Ovary (tissue), 9 donors: ENCODE data around the gene YY1. TPM values are rescaled to one million over a fixed set of nuclear protein-coding genes. Genes with fewer than 3 reads are reported as not detected.
"Not testable (repeated sequence)": the region's sequence is repeated elsewhere in the genome, so short reads cannot be mapped to it uniquely, and the experiment has no call there.

Experiments
- DNase-seq, 5 donors: peaks; one replicate each; pipeline ENCODE4 v3.0.0-alpha.2; 2019 to 2020
- H3K27ac ChIP-seq, 2 donors: fragments of 200-600 bp; one replicate each; pipeline versions ENCODE4 v1.5.1 to v1.8.0; 2019 to 2022
- H3K27me3 ChIP-seq: fragments of 200-600 bp; one replicate; pipeline ENCODE4 v1.8.0; 2022
- H3K36me3 ChIP-seq: fragments of 200-600 bp; sonication (generic); one replicate; pipeline ENCODE4 v1.5.1; 2019
- H3K4me1 ChIP-seq: one replicate; pipeline ENCODE4 v1.8.1; 2013; ENCODE audit warnings: mild to moderate bottlenecking, moderate library complexity; ENCODE audit not compliant: insufficient read depth
- H3K4me3 ChIP-seq: fragments of 200-600 bp; sonication (generic); one replicate; pipeline ENCODE4 v1.5.1; 2017
- H3K9me3 ChIP-seq, 2 donors: fragments of 200-600 bp in 1 of 2; sonication (generic) in 1 of 2; one replicate each; pipeline versions ENCODE4 v1.5.1 to v1.8.1; 2013 to 2019; ENCODE audit warnings: mild to moderate bottlenecking in 1 of 2, moderate library complexity in 1 of 2
- EP300 ChIP-seq: sonication (generic); formaldehyde crosslinking; IDR thresholded peaks from one replicate; pipeline ENCODE4 v1.6.1; 2017; ENCODE audit warnings: antibody characterized with exemption
- POLR2A ChIP-seq: fragments of 450-650 bp; IDR thresholded peaks from one replicate; pipeline ENCODE4 v1.6.1; 2017; ENCODE audit warnings: antibody characterized with exemption, mild to moderate bottlenecking, moderate library complexity
- WGBS, 3 donors: extraction: QIAGEN DNeasy Blood & Tissue Kit in 1 of 3; methylation state at CpG; one replicate each; pipeline versions ENCODE4 v1.1.5 to v1.1.7; 2013 to 2017; 5-methylcytosine and 5-hydroxymethylcytosine counted together
- intact Hi-C, 4 donors: fragments of 100-400 bp; cut with DNase I; formaldehyde crosslinking; loops; one replicate each; pipeline versions ENCODE4 v1.11.0 to v1.15.1; 2022 to 2023
- polyA plus RNA-seq, 2 donors: library from polyadenylated mRNA; stranded (reverse); fragments of 200-250 nt in 1 of 2; fragments of 350-450 nt in 1 of 2; fragmentation: Illumina TruSeq in 1 of 2; extraction: RNeasy Lipid Tissue Mini Kit (QIAGEN cat#74804) in 1 of 2; gene quantifications; one replicate each; pipeline ENCODE4 v1.2.3, GENCODE V29; 2013 to 2014
- total RNA-seq, 7 donors: library from RNA; depleted of rRNA in 2 of 7; stranded (reverse); fragments of >200 nt in 2 of 7; fragmentation: NEBNext Ultra II Directional in 3 of 7; extraction: Animal tissue kit (Norgen Biotek cat#: 25700) in 3 of 7; gene quantifications; one replicate each; pipeline versions ENCODE4 v1.1.0 to v1.2.4, GENCODE V29; 2016 to 2023
- TF ChIP-seq, protein P1 (sequence below), 3 donors: fragments of 450-650 bp in 2 of 3; fragments of 200-600 bp in 1 of 3; IDR thresholded peaks; one replicate each; pipeline versions ENCODE4 v1.5.1 to v1.8.0; 2016 to 2022; ENCODE audit warnings: antibody characterized with exemption in 3 of 3, mild to moderate bottlenecking in 1 of 3
- donor health status: DM: no; HTN: no; CAD: no; lungs with moderate emphysema.
- donor health status: DM: no; HTN: no; CAD: no.
- donor health status: Bipolar disorder and iron deficiency.
- donor health status: DM: yes; HTN: yes; CAD: no.
- donor health status: DM: no; HTN: no; CAD: no.
- donor health status: DM: yes; HTN: yes; CAD: no.

YY1 gene
- total and polyA plus RNA-seq, 9 donors: 24.1 to 75.8 (median 58.1) TPM

- H3K4me1 ChIP-seq: peaks cover 4% of the 10 kb centered on the region
Measured at GRCh38 chr14:100282083-100282350, 43.1 kb downstream of the YY1 start.

DNA sequence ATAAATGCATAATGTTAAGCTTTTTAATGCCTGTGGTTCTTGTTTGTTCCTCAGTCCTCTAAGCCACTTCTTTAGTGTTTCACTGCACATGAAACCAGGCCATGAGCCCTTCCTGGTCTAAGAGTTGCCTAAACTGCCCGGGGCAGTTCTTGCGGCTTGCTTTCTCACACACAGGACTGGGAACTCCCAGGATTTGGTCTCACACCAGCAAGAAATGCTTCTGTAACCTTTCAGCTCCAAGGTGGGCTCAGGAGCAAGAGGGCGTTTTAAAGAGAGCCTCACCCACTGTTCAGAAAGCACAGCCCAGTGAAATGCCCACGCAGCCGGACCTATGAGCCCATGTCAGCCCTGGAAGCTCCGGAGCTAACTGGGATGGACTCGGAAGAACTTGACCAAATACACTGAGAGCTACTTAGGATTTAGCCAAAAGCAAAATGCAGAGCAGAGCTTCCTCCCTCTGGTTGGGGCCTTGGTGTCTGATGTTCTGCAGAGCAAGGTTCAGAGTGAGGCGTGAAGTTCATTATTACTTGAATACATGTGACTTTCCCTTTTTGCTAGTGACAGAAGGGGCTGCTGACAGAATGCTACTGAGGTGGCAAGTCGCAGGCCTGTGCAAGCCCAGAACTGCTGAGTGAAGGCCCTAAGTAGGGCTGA is 43.9 kb downstream of the YY1 start:
- TF ChIP-seq POLR2A: no peak
- TF ChIP-seq, protein P1, sequence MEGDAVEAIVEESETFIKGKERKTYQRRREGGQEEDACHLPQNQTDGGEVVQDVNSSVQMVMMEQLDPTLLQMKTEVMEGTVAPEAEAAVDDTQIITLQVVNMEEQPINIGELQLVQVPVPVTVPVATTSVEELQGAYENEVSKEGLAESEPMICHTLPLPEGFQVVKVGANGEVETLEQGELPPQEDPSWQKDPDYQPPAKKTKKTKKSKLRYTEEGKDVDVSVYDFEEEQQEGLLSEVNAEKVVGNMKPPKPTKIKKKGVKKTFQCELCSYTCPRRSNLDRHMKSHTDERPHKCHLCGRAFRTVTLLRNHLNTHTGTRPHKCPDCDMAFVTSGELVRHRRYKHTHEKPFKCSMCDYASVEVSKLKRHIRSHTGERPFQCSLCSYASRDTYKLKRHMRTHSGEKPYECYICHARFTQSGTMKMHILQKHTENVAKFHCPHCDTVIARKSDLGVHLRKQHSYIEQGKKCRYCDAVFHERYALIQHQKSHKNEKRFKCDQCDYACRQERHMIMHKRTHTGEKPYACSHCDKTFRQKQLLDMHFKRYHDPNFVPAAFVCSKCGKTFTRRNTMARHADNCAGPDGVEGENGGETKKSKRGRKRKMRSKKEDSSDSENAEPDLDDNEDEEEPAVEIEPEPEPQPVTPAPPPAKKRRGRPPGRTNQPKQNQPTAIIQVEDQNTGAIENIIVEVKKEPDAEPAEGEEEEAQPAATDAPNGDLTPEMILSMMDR (IDR thresholded peaks at IDR 0.05): no peak
- no peak for TF ChIP-seq EP300
- Histone ChIP-seq H3K27me3 (no peaks in the 10 kb centered on the region), H3K27ac (no peak overlapping the region), H3K4me1 (peaks cover 4% of the 10 kb centered on the region), H3K9me3 (no peaks in the 10 kb centered on the region), H3K4me3 (no peak overlapping the region), H3K36me3 (no peaks in the 10 kb centered on the region)
- intact Hi-C loops: no loop called here
- DNase-seq: no peak
- 86 to 90% (median 87%) methylated on average over 9 of the region's 9 CpGs for WGBS, 3 donors

More at GRCh38 chr14:100282083-100282350, 43.1 kb downstream of the YY1 start:
- H3K36me3 ChIP-seq: no peaks in the 10 kb centered on the region
- 92 to 95% (median 92%) methylated on average over 7 of the region's 7 CpGs for WGBS, 3 donors
- no peak overlapping the region for H3K4me3 ChIP-seq
- no peak for TF ChIP-seq POLR2A
- TF ChIP-seq, protein P1 (IDR thresholded peaks at IDR 0.05): no peak
- TF ChIP-seq EP300: no peak
- no peak for DNase-seq
- intact Hi-C loops: no loop called here
- H3K27me3 ChIP-seq: no peaks in the 10 kb centered on the region
- no peaks in the 10 kb centered on the region for H3K9me3 ChIP-seq
- no peak overlapping the region for H3K27ac ChIP-seq

GRCh38 chr14:100283436-100283835 is 44.5 kb downstream of the YY1 start:
- H3K27ac ChIP-seq, H3K4me1 ChIP-seq, DNase-seq, H3K9me3 ChIP-seq, H3K4me3 ChIP-seq, H3K27me3 ChIP-seq, intact Hi-C loops, H3K36me3 ChIP-seq: not testable (repeated sequence)
- 92 to 93% (median 92%) methylated on average over 9 of the region's 9 CpGs for WGBS, 3 donors

GRCh38 chr14:100283984-100284881 is 45.3 kb downstream of the YY1 start:
- no peak overlapping the region for H3K4me3 ChIP-seq
- H3K36me3 ChIP-seq: no peaks in the 10 kb centered on the region
- 50 to 58% (median 53%) methylated on average over 26 of the region's 26 CpGs for WGBS, 3 donors
- intact Hi-C loops: no loop called here
- peak overlapping the region; percentile 83 to 94 for H3K27ac ChIP-seq
- TF ChIP-seq POLR2A: no peak
- TF ChIP-seq, protein P1 (IDR thresholded peaks at IDR 0.05): no peak
- TF ChIP-seq EP300: no peak
- no peaks in the 10 kb centered on the region for H3K27me3 ChIP-seq
- no peaks in the 10 kb centered on the region for H3K9me3 ChIP-seq
- DNase-seq: peak in 1 of 5 donors; percentile 26
- peaks cover 4% of the 10 kb centered on the region for H3K4me1 ChIP-seq
